ENCODE results near the gene CDK16. TPM values are rescaled to one million over a fixed set of nuclear protein-coding genes. Genes with fewer than 3 reads are reported as not detected.

The CDK16 gene
- total and polyA plus RNA-seq, 9 of the 15 experiments (the other 6 are each of a cell fraction or from before 2014, with no cell fraction given): 3.9 to 104 (median 57.5) TPM

- TF ChIP-seq HDAC6 (IDR thresholded peaks at IDR 0.05; ENCODE audit: low read depth, low read length) (no peak), RBBP5 (IDR thresholded peaks at IDR 0.05; ENCODE audit: borderline replicate concordance, insufficient read depth, low read length, poor library complexity, severe bottlenecking) (no peak), CREB1 (IDR thresholded peaks at IDR 0.05) (0 out of 2 replicates have a peak, but pooled peaks have one; percentile 8), CREB1 (CRISPR knock-in tag; IDR thresholded peaks at IDR 0.05) (no peak; the same call in 1 of the 2 replicates), ASH1L (IDR thresholded peaks at IDR 0.05; ENCODE audit: borderline replicate concordance, low read depth, partially characterized antibody) (peak; percentile 86), KLF6 (CRISPR knock-in tag; IDR thresholded peaks at IDR 0.05; ENCODE audit: borderline replicate concordance) (no peak), POLR2A (conservative IDR thresholded peaks at IDR 0.05) (peak; percentile 83), ZNF3 (CRISPR knock-in tag; IDR thresholded peaks at IDR 0.05) (no peak), REST (IDR thresholded peaks at IDR 0.05; ENCODE audit: borderline replicate concordance) (no peak), REST (CRISPR knock-in tag; IDR thresholded peaks at IDR 0.05; ENCODE audit: low read depth) (peak; percentile 58; the same call in 1 of the 2 replicates), FIP1L1 (IDR thresholded peaks at IDR 0.05; ENCODE audit: low read depth, low read length, poor library complexity, severe bottlenecking) (peak; percentile 75), HOXB6 (CRISPR knock-in tag; IDR thresholded peaks at IDR 0.05; ENCODE audit: borderline replicate concordance) (no peak)
These were observed at the start of gene CDK16 (continued) for GRCh38 chrX:47218280-47218919.
